GM18868 (cell line): ENCODE measurements around the gene ROBO4.

Experiments
- ATAC-seq: cut with Tn5 transposase; IDR thresholded peaks from one replicate; pipeline ENCODE4 v1.9.1; 2021; ENCODE audit warnings: mild to moderate bottlenecking, moderate library complexity; ENCODE audit not compliant: unreplicated experiment

The ROBO4 gene

GRCh38 chr11:124844664-124845079 lies 53.0 kb downstream of the ROBO4 start:
- ATAC-seq = no peak

DNA sequence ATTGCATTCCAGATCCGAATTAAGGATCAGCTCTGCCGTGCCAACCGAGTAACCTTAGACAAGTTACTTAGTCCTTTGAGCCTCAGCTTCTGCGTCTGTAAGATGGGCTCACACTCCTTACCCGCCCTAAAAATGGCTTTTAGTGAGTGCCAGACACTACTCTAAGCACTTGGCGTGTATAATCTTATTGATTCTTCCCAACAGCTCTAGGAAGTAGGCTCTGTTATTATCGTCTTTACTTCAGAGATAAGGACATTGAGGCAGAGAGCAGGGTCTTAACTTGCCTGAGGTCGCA lies 54.1 kb downstream of the ROBO4 start:
- ATAC-seq = no peak

GRCh38 chr11:124842305-124842704 lies 55.4 kb downstream of the ROBO4 start:
- ATAC-seq = no peak

DNA sequence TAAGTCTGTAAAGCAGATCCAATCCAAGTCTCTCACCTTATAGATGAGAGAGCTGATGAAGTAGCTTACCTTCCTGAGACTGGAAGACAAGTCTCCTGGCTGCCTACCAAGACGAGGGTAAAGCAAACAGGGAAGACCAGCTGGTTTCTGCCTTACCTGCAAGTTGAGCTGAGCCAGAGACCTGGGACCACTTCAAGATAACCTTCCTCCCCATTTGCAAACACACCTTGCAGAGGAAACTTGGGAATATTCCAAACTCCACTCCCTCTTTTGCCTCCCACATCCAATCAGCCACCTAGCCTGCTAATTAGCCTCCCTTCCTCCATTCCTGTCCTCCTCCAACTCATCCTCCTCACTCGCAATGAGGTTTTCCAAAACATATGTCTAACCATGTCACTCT lies 55.8 kb downstream of the ROBO4 start:
- no peak for ATAC-seq

DNA sequence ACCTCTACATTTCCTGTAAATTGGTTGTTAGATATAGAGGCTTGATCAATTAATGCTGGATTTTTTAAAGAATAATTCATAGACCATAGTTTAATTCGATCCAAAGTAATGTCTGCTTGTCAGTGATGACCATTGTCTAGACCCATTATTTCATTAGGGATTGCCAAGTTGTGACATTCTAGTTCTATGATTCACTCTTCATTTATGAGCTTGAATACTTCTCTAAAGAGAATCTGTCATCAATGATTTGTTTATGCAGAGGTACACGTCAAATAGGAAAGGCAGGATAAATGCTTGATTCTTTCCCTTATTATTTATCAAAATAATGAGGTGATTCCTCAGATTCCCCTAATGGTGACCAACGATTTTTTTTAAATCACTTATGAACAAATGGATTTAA lies 56.5 kb downstream of the ROBO4 start:
- ATAC-seq = no peak

- ATAC-seq = no peak
Measured at GRCh38 chr11:124840666-124841065, 57.0 kb downstream of the ROBO4 start.

DNA sequence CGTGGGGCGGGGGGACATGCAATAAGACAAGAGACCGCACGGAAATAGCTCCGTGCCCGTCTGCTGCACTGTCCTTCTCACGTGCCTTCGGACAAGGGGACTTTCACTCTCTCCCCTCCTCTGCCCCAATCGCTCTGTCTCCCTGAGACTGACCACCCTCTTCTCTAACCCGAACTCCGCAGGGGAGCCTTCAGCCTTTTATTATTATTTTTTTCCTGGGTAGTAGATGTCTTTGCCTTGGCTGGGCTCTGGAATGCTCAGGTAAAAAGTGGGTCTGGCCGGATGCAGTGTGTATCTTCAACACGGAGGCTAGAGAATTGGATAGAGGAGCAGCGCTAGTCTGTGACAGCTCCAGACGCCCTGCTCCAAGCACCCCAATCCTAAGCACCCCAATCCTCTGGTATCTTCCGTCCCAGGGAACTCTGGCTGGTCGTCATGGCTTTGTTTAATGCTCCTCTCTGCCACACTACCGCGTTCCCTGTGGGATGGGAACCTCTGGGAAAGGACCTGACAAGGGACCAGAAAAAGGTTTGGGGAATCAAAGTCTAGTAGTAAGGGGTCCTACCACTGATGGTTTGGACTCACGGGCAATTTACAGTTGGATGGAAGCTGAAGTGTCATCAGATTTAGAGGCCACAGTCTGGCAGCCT lies 57.6 kb downstream of the ROBO4 start:
- no peak for ATAC-seq

GRCh38 chr11:124839128-124839971 lies 58.3 kb downstream of the ROBO4 start:
- ATAC-seq = no peak

- ATAC-seq = no peak
Measured at GRCh38 chr11:124838805-124839127, 58.9 kb downstream of the ROBO4 start.

- no peak for ATAC-seq
Measured at GRCh38 chr11:124837491-124837856, 60.2 kb downstream of the ROBO4 start.

DNA sequence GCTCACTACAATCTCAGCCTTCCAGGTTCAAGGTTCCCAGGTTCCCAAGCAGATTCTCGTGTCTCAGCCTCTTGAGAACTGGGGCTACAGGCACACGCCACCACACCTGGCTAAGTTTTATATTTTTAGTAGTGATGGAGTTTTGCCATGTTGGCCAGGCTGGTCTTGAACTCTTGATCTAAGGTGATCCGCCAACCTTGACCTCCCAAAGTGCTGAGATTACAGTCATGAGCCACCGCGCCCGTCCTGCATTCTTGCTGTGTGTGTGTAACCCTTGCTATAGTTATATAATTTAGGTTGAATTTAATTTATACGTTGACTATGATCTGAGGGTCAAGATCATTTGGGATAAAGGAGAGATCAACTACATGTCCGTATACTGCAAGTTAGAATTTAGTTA lies 61.7 kb downstream of the ROBO4 start:
- ATAC-seq = no peak

- ATAC-seq = no peak
Measured at GRCh38 chr11:124834526-124835180, 63.0 kb downstream of the ROBO4 start.
